ENCODE data around the gene IL33. TPM values are rescaled to one million over a fixed set of nuclear protein-coding genes. Genes with fewer than 3 reads are reported as not detected.
A peak's percentile ranks its signal among the peaks of the same experiment; 100 is the strongest.

Gene IL33
- total and polyA plus RNA-seq, 2 donors from 2014 or later = 3.7 to 22.7 TPM

DNA sequence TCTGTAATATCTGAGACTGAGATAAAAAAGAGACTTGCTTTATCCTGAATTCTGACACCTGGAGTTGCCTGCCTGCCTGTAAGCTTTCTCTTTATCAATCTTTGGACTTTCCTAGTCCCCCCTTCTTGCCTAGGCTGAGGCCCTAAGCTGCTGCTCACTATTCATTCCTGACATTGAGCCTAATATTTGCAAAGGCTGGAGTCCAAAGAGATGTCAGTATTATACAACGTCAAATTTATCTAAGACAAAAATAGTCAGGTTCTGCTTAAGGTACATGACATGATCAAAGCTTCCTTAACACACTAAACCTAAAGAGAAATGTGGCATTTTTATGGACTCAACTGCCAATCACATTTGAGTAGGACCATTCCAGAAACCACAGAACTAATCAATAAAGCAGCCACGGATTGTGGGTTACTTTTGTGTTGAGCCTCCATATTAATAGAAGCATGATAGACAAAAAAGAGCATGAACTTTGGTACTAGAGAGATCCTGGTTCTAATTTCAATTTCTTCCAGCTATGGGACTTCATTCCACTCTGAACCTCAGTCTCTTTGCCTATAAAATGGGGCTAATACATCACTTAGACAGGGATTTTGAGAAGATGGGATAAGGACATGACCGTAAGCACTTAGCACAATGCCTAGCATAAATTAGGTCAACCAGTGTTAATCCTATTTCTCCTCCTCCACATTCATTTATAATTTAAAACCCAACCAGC lies 56.1 kb downstream of the IL33 start:
- H3K27me3 ChIP-seq (ENCODE audit: control insufficient read depth, insufficient read depth, low read length) = no peaks in the 10 kb centered on the region
- no peaks in the 10 kb centered on the region for H3K4me1 ChIP-seq (ENCODE audit: control insufficient read depth in 2 of 3, insufficient read depth in 2 of 3, low read depth in 1 of 3, low read length in 3 of 3)
- no peaks in the 10 kb centered on the region for H3K36me3 ChIP-seq (ENCODE audit: control insufficient read depth in 2 of 3, insufficient read depth in 3 of 3, low read length in 3 of 3)
- no peak overlapping the region for H3K4me3 ChIP-seq (ENCODE audit: low read length in 3 of 3)
- DNase-seq (no peak), FAIRE-seq (no peak)
- H3K9ac ChIP-seq (ENCODE audit: low read length in 3 of 3) = no peak overlapping the region
- no peak for TF ChIP-seq CTCF (IDR thresholded peaks at IDR 0.05; ENCODE audit: borderline replicate concordance, extremely low read depth, insufficient read depth)
- intact Hi-C loops (cut with DNase I) = no loop called here
- no peaks in the 10 kb centered on the region for H3K9me3 ChIP-seq (ENCODE audit: control insufficient read depth in 2 of 3, insufficient read depth in 1 of 3, low read length in 3 of 3)
- no peak overlapping the region for H3K27ac ChIP-seq (ENCODE audit: low read depth in 2 of 2, low read length in 2 of 2)

GRCh38 chr9:6272229-6272598 lies 56.6 kb downstream of the IL33 start:
- DNase-seq = peak in 2 of 5 donors; percentile 8 to 48
- no peaks in the 10 kb centered on the region for H3K36me3 ChIP-seq (ENCODE audit: control insufficient read depth in 2 of 3, insufficient read depth in 3 of 3, low read length in 3 of 3)
- no peak overlapping the region for H3K9ac ChIP-seq (ENCODE audit: low read length in 3 of 3)
- H3K27ac ChIP-seq (ENCODE audit: low read depth in 2 of 2, low read length in 2 of 2) = no peak overlapping the region
- no peaks in the 10 kb centered on the region for H3K9me3 ChIP-seq (ENCODE audit: control insufficient read depth in 2 of 3, insufficient read depth in 1 of 3, low read length in 3 of 3)
- no peak for TF ChIP-seq CTCF (IDR thresholded peaks at IDR 0.05; ENCODE audit: borderline replicate concordance, extremely low read depth, insufficient read depth)
- H3K27me3 ChIP-seq (ENCODE audit: control insufficient read depth, insufficient read depth, low read length) = no peaks in the 10 kb centered on the region
- FAIRE-seq = peak; percentile 42
- H3K4me1 ChIP-seq (ENCODE audit: control insufficient read depth in 2 of 3, insufficient read depth in 2 of 3, low read depth in 1 of 3, low read length in 3 of 3) = no peaks in the 10 kb centered on the region
- no peak overlapping the region for H3K4me3 ChIP-seq (ENCODE audit: low read length in 3 of 3)
- intact Hi-C loops (cut with DNase I) = no loop called here

GRCh38 chr9:6277417-6277816 lies 61.8 kb downstream of the IL33 start:
- no peak overlapping the region for H3K27ac ChIP-seq (ENCODE audit: low read depth in 2 of 2, low read length in 2 of 2)
- no peak for DNase-seq
- intact Hi-C loops (cut with DNase I) = no loop called here
- no peak for FAIRE-seq
- H3K9me3 ChIP-seq (ENCODE audit: control insufficient read depth in 2 of 3, insufficient read depth in 1 of 3, low read length in 3 of 3) = no peaks in the 10 kb centered on the region
- H3K9ac ChIP-seq (ENCODE audit: low read length in 3 of 3) = no peak overlapping the region
- no peaks in the 10 kb centered on the region for H3K4me1 ChIP-seq (ENCODE audit: control insufficient read depth in 2 of 3, insufficient read depth in 2 of 3, low read depth in 1 of 3, low read length in 3 of 3)
- no peaks in the 10 kb centered on the region for H3K27me3 ChIP-seq (ENCODE audit: control insufficient read depth, insufficient read depth, low read length)
- no peaks in the 10 kb centered on the region for H3K36me3 ChIP-seq (ENCODE audit: control insufficient read depth in 2 of 3, insufficient read depth in 3 of 3, low read length in 3 of 3)
- H3K4me3 ChIP-seq (ENCODE audit: low read length in 3 of 3) = no peak overlapping the region
- no peak for TF ChIP-seq CTCF (IDR thresholded peaks at IDR 0.05; ENCODE audit: borderline replicate concordance, extremely low read depth, insufficient read depth)

DNA sequence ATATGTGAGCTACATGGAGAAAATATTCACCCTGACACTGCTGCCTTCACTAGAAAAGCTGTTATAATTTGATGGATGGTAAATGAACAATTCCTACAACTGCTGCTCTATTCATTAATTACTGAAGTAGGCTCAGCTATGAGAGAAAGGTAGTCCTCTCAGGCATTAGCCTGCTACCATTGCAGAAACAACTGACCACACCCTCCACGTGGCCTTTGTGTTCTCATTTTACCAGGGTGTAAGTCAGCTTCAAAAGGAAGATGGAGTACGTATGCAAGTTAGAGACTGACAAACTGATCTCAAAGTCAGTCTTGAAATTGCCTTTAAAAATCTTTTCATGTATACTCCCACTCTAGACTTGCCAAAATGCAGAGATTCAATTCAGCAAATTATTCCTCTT lies 86.3 kb downstream of the IL33 start:
- H3K27ac ChIP-seq (ENCODE audit: low read depth in 2 of 2, low read length in 2 of 2) = no peak overlapping the region

More for the DNA sequence above, 86.3 kb downstream of the IL33 start:
- Histone ChIP-seq H3K4me1 (ENCODE audit: control insufficient read depth in 2 of 3, insufficient read depth in 2 of 3, low read depth in 1 of 3, low read length in 3 of 3) (no peaks in the 10 kb centered on the region), H3K4me3 (ENCODE audit: low read length in 3 of 3) (no peak overlapping the region), H3K9me3 (ENCODE audit: control insufficient read depth in 2 of 3, insufficient read depth in 1 of 3, low read length in 3 of 3) (no peaks in the 10 kb centered on the region), H3K36me3 (ENCODE audit: control insufficient read depth in 2 of 3, insufficient read depth in 3 of 3, low read length in 3 of 3) (no peaks in the 10 kb centered on the region), H3K9ac (ENCODE audit: low read length in 3 of 3) (no peak overlapping the region), H3K27me3 (ENCODE audit: control insufficient read depth, insufficient read depth, low read length) (no peaks in the 10 kb centered on the region)
- TF ChIP-seq CTCF (IDR thresholded peaks at IDR 0.05; ENCODE audit: borderline replicate concordance, extremely low read depth, insufficient read depth) = no peak
- intact Hi-C loops (cut with DNase I) = no loop called here
- DNase-seq (no peak), FAIRE-seq (no peak)
